ENCODE measurements around the gene NT5C3A.
"Not testable (repeated sequence)": the region's sequence is repeated elsewhere in the genome, so short reads cannot be mapped to it uniquely, and the experiment has no call there.

The NT5C3A gene

GRCh38 chr7:33062023-33062781, at the start of gene NT5C3A:
NT5C3A (minus strand) TSS chr7:33062776; CDS start chr7:33062705, 71 bp downstream.
- no peak for DNase-seq

- DNase-seq: no peak
These were observed 49.0 kb upstream of the NT5C3A start for GRCh38 chr7:33111614-33112013.

- no peak for DNase-seq
These were observed 47.2 kb upstream of the NT5C3A start for GRCh38 chr7:33109758-33110238.

- DNase-seq: peak; percentile 82
These were observed 46.6 kb upstream of the NT5C3A start, which contains the start of gene RP9 for GRCh38 chr7:33109005-33109757. RP9 (minus strand) TSS chr7:33109404; CDS start chr7:33109372, 32 bp downstream.

- peak in 1 of 2 donors; percentile 22 for DNase-seq
These were observed 46.0 kb upstream of the NT5C3A start for GRCh38 chr7:33108554-33109004.

- DNase-seq: peak; percentile 57 to 72
These were observed 44.8 kb upstream of the NT5C3A start for GRCh38 chr7:33107136-33108066.

GRCh38 chr7:33101906-33102305, 39.3 kb upstream of the NT5C3A start:
- no peak for DNase-seq

GRCh38 chr7:33100770-33101169, 38.2 kb upstream of the NT5C3A start:
- no peak for DNase-seq

- DNase-seq: no peak
These were observed 36.8 kb upstream of the NT5C3A start for GRCh38 chr7:33099154-33099940.

GRCh38 chr7:33094745-33095275, 32.2 kb upstream of the NT5C3A start:
- DNase-seq: not testable (repeated sequence)

GRCh38 chr7:33093266-33093665, 30.7 kb upstream of the NT5C3A start:
- DNase-seq: no peak

GRCh38 chr7:33091641-33092191, 29.1 kb upstream of the NT5C3A start:
- no peak for DNase-seq

GRCh38 chr7:33091111-33091531, 28.5 kb upstream of the NT5C3A start:
- no peak for DNase-seq

- no peak for DNase-seq
These were observed 26.6 kb upstream of the NT5C3A start for GRCh38 chr7:33089142-33089541.

GRCh38 chr7:33087858-33088257, 25.3 kb upstream of the NT5C3A start:
- DNase-seq: no peak

- DNase-seq: no peak
These were observed 24.8 kb upstream of the NT5C3A start for GRCh38 chr7:33087356-33087755.

- no peak for DNase-seq
These were observed 17.5 kb upstream of the NT5C3A start for GRCh38 chr7:33079763-33080690.

GRCh38 chr7:33079096-33079495, 16.5 kb upstream of the NT5C3A start:
- no peak for DNase-seq

- DNase-seq: no peak
These were observed 14.2 kb upstream of the NT5C3A start for GRCh38 chr7:33076737-33077136.
